ENCODE results near the gene ENOX1.

Gene ENOX1

DNA sequence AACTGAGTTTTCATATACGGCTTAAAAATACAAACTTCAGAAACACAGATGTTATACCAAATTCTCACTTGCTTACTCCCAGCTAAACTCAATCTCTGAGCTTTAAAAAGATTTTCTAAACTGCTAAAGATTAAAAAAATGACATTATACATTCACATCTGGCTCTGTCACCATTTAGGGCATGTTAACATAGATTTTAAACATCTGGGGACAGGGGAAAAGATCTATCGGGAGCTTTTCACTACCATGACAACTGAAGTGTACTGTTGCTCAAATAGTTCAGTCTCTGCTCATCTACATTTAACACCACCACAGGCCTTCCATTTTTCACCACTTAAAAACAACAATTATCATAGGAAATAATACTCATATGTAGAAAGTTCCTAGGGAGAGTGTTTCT, 190.8 kb downstream of the ENOX1 start:
- TF ChIP-seq, protein P1, sequence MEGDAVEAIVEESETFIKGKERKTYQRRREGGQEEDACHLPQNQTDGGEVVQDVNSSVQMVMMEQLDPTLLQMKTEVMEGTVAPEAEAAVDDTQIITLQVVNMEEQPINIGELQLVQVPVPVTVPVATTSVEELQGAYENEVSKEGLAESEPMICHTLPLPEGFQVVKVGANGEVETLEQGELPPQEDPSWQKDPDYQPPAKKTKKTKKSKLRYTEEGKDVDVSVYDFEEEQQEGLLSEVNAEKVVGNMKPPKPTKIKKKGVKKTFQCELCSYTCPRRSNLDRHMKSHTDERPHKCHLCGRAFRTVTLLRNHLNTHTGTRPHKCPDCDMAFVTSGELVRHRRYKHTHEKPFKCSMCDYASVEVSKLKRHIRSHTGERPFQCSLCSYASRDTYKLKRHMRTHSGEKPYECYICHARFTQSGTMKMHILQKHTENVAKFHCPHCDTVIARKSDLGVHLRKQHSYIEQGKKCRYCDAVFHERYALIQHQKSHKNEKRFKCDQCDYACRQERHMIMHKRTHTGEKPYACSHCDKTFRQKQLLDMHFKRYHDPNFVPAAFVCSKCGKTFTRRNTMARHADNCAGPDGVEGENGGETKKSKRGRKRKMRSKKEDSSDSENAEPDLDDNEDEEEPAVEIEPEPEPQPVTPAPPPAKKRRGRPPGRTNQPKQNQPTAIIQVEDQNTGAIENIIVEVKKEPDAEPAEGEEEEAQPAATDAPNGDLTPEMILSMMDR (IDR thresholded peaks at IDR 0.05) = no peak

DNA sequence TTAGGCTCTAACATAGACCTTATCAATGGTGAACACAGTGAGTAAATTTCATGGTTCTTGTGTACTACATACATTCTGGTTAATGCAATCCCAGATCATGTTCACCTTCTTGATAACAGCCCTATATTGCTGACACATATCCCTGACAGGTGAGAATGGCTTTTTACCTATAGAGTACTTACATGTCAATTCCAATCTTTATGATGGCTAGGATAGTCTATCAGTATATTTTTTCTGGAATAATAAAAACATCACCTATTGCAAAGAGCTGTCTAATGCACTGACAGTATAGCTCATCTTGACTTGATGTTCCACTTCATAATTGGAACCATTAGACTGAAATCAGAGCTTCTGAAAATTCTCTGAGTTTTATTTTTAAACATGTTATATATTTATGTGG, 199.4 kb downstream of the ENOX1 start:
- TF ChIP-seq, protein P1 (IDR thresholded peaks at IDR 0.05) = no peak

DNA sequence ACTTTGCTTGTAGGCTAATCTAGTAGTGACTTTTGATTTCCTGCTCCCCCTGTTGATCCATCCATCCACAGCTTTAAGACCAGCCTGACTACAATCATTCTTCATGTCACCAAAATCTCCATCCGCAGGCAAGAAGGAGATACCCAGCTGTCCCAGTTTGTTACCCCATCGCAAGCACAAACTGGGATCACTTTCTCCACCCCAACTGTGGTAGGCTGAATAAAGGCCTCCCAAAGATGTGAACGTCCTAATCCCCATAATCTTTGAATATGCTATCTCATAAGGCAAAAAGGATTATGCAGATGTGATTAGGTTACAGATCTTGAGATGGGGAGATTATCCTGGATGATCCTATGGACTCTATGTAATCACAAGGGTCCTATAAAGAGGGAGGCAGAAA, 202.0 kb downstream of the ENOX1 start:
- TF ChIP-seq, protein P1 (IDR thresholded peaks at IDR 0.05) = no peak

DNA sequence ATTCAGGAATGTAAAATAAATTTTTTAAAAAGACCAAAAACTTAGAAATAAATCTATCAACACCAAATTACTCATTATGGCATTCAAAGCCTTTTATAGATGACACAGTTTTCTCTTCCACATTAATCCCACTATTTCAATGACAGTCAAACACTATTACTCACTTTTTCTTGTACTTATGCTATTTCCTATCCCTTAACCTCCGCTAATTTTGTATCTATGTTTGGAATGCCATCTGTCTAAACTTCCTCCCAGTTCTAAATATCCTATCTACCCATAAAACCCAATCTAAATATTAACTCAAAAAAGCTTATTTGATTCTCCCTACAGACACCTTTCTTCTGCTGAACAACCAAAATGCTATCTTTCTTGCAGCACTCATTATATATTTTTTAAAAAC, 203.5 kb downstream of the ENOX1 start:
- TF ChIP-seq, protein P1 (IDR thresholded peaks at IDR 0.05) = no peak

DNA sequence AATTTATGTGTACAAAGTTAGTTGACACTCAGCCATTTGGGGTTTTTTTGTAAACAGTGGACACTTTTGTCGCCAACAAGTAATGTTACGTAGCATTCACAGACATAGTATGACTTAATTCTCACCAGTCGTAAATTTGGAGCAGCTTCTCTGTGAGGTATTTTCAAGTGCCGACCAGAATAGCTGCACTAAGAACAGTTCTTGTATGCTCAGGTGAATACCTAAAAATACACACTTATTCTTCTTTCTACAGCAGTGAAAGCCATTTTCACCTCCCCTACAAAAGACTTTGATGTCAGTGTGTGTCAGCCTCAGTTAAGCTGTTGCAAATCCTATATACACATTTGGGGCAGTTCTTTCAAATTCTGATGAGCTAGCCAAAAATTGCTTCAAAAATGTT, 206.5 kb downstream of the ENOX1 start:
- TF ChIP-seq, protein P1 (IDR thresholded peaks at IDR 0.05) = no peak

DNA sequence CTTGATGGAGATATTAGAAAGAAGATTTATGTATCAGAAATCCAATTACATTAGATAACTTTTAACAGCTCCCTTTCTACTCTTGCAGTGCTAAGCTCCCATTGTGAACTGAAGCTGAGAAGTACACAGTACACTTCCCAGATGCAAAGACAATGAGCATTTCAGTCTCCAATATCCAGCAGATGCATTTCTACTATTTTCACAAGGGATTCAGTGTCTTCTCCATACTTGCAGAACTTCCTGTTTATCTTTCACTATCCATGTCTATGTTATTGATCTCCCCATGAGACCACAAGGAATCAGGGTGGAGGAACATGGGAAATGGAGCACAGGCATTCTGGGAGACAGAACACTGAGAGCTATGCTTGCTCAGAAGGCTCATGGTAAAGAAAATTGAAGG, 207.5 kb downstream of the ENOX1 start:
- TF ChIP-seq, protein P1 (IDR thresholded peaks at IDR 0.05) = no peak

DNA sequence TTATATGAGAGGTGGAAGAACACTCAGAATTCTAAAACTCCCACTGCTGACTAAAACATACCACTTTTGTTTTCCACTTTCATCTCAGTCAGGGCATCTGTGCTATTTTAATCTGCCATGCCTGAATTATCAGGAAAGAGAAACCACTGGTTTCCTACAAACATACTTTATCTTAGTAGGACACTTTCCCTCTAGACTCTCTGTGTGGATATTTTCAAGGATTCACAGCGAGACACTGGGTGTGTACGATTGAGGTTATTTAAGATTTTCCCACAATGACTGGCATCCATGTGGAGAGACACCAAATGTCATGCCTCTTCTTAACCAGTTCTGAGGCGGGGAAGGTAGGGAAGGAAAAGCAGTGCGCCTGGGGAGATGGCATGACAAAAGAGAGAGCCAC, 212.2 kb downstream of the ENOX1 start:
- TF ChIP-seq, protein P1 (IDR thresholded peaks at IDR 0.05) = no peak

DNA sequence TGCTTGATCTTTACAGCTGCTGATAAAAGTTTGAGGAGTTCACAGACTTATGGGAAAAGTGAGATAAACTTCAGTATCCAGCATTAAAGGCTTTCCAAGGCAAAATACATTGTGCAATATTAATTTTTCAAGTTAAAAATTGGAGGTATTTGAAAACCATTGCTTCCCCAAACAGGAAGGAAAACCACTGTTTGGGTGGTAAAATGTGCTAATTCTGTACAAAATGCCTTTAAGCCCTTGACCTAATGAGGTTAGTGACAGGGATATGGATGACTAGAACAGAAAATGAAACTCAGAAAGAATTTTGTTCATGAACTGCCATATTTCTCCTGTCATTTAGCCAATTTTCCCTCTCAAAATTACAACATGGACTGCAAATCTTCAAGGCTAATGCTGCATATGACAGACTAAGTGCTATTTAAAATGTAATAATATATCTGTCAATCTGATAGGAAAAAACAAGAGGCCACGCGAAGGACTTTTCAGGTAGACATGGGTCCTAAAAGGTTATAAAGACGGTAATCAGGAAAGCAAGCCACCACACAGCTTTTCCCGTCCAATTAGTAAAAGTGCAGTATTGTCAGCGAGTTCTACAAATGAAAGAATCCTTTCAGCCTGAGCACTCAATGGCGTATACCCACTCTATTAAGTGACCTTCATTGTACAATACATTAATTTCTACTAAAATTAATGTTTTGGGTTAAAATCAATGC, 212.8 kb downstream of the ENOX1 start:
- TF ChIP-seq, protein P1 (IDR thresholded peaks at IDR 0.05) = no peak

All from LNCAP (cell line).